ENCODE measurements around the gene ROR2.

Gene ROR2

DNA sequence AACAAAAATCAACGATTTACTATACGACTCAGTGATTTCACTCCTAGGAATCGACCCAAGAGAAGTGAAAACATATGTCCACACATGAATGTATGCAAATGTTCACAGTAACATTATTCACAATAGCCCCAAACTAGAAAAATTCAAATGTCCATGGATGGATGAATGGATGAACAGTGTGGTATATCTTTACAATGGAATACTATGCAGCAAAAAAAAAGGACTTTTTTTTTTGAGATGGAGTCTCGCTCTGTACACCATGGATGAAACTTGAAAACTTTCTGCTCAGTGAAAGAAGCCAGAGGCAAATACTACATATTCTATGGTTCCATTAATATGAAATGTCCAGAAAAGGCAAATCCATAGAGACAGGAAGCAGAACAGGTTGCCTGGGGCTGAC lies 233.8 kb downstream of the ROR2 start:
- Histone ChIP-seq H3K27me3 (ENCODE audit: insufficient read depth, low read length, poor library complexity, severe bottlenecking) (no peaks in the 10 kb centered on the region), H3K79me2 (ENCODE audit: insufficient read depth, low read length) (no peaks in the 10 kb centered on the region), H2AFZ (ENCODE audit: low read length) (no peak overlapping the region), H3K36me3 (ENCODE audit: insufficient read depth, low read length) (no peaks in the 10 kb centered on the region), H3K4me2 (ENCODE audit: low read depth, low read length, poor library complexity, severe bottlenecking) (no peak overlapping the region), H3K9ac (ENCODE audit: low read depth, low read length, poor library complexity, severe bottlenecking) (no peak overlapping the region), H3K9me3 (ENCODE audit: insufficient read depth, low read depth, low read length) (no peaks in the 10 kb centered on the region), H3K4me3 (ENCODE audit: low read length, poor library complexity, severe bottlenecking) (no peak overlapping the region), H3K4me1 (ENCODE audit: insufficient read depth, low read length, poor library complexity, severe bottlenecking) (peaks cover 4% of the 10 kb centered on the region), H4K20me1 (ENCODE audit: insufficient read depth, low read length, poor library complexity, severe bottlenecking) (no peaks in the 10 kb centered on the region), H3K9me2 (replicated peaks; ENCODE audit: low read depth, low read length) (no peaks in the 10 kb centered on the region), H3F3A (ENCODE audit: low read depth) (no peaks in the 10 kb centered on the region)
- no peak for TF ChIP-seq EZH2phosphoT487 (IDR thresholded peaks at IDR 0.05; ENCODE audit: borderline replicate concordance)

DNA sequence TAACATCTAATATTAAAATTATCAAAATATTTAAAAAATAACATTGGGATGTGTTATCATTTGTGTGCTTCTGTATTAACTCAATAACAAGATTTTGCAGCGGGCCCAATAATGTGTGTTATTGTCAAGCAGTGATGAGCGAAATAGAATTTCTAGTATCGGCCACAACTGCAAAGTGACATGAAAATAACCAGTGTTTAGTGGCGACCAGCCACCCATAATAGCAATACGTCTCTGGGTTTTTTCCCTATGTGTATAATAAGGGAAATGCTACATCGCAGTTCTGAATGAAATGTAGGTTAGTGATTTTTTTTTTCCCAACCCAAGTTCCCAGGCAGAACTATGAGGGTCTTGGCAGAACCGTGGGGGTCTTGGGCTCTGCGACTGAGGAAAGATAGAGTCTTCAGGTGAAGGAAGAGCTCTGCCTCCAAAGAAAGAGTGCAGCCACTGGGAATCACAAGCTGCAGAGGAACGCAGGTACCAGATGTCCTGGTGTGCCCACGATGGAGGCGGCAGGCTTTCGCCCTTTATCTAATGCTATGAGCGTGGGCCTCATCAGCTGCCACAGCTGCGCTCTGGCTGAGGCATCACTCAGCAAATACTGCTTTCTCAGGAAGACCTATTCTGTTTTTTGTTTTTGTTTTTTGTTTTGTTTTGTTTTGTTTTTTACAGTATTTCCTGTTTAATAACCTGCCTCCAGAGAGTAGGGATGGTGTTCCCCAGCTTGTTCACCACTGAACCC lies 235.0 kb downstream of the ROR2 start:
- H3K4me2 ChIP-seq (ENCODE audit: low read depth, low read length, poor library complexity, severe bottlenecking) = no peak overlapping the region
- H2AFZ ChIP-seq (ENCODE audit: low read length) = no peak overlapping the region
- peaks cover 7% of the 10 kb centered on the region for H3K4me1 ChIP-seq (ENCODE audit: insufficient read depth, low read length, poor library complexity, severe bottlenecking)
- no peaks in the 10 kb centered on the region for H3K27me3 ChIP-seq (ENCODE audit: insufficient read depth, low read length, poor library complexity, severe bottlenecking)
- H3K9ac ChIP-seq (ENCODE audit: low read depth, low read length, poor library complexity, severe bottlenecking) = no peak overlapping the region
- no peak for TF ChIP-seq EZH2phosphoT487 (IDR thresholded peaks at IDR 0.05; ENCODE audit: borderline replicate concordance)
- TF ChIP-seq, protein P1, sequence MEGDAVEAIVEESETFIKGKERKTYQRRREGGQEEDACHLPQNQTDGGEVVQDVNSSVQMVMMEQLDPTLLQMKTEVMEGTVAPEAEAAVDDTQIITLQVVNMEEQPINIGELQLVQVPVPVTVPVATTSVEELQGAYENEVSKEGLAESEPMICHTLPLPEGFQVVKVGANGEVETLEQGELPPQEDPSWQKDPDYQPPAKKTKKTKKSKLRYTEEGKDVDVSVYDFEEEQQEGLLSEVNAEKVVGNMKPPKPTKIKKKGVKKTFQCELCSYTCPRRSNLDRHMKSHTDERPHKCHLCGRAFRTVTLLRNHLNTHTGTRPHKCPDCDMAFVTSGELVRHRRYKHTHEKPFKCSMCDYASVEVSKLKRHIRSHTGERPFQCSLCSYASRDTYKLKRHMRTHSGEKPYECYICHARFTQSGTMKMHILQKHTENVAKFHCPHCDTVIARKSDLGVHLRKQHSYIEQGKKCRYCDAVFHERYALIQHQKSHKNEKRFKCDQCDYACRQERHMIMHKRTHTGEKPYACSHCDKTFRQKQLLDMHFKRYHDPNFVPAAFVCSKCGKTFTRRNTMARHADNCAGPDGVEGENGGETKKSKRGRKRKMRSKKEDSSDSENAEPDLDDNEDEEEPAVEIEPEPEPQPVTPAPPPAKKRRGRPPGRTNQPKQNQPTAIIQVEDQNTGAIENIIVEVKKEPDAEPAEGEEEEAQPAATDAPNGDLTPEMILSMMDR (conservative IDR thresholded peaks at IDR 0.05; ENCODE audit: low read length) = no peak
- no peaks in the 10 kb centered on the region for H3F3A ChIP-seq (ENCODE audit: low read depth)
- no peaks in the 10 kb centered on the region for H3K9me3 ChIP-seq (ENCODE audit: insufficient read depth, low read depth, low read length)
- H3K36me3 ChIP-seq (ENCODE audit: insufficient read depth, low read length) = no peaks in the 10 kb centered on the region
- no peaks in the 10 kb centered on the region for H3K9me2 ChIP-seq (replicated peaks; ENCODE audit: low read depth, low read length)
- H4K20me1 ChIP-seq (ENCODE audit: insufficient read depth, low read length, poor library complexity, severe bottlenecking) = no peaks in the 10 kb centered on the region
- no peak overlapping the region for H3K4me3 ChIP-seq (ENCODE audit: low read length, poor library complexity, severe bottlenecking)
- H3K79me2 ChIP-seq (ENCODE audit: insufficient read depth, low read length) = no peaks in the 10 kb centered on the region

DNA sequence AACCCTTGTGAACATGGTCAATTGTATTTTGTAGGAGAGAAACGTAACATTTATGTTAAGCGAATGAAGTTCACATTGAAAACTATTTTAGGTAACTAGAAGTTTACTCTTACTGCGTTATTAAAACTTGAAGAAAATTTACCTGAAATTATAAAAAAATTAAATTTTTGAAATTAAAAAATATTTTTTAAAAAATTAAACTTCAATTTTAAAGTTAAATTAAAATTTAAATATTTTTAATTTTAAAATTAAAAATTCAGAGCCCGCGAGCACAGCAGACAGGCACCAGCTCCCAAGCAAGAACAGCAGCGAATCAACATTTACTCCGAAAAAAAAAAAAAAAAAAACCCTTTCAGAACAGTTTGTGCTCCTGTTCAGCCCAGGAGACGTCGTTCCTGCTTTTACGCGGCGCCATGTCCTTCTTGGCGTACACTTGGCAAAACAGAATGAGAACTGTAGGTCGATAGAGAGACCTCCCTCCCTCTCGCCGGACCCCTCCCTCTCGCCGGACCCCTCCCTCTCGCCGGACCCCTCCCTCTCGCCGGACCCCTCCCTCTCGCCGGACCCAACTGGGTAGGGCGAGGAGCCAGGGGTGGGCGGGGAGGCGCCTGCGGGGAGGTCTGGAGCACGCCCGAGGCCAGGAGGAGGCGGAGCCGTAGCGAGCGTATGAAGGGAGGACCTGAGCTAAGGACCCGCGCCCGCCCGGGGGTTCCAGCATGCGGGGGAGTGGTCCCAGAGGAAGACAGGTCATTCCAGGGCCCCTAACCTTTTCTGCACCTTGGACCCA lies 235.8 kb downstream of the ROR2 start:
- no peaks in the 10 kb centered on the region for H3K27me3 ChIP-seq (ENCODE audit: insufficient read depth, low read length, poor library complexity, severe bottlenecking)
- no peak overlapping the region for H3K4me2 ChIP-seq (ENCODE audit: low read depth, low read length, poor library complexity, severe bottlenecking)
- no peaks in the 10 kb centered on the region for H3K9me3 ChIP-seq (ENCODE audit: insufficient read depth, low read depth, low read length)
- H3K9me2 ChIP-seq (replicated peaks; ENCODE audit: low read depth, low read length) = no peaks in the 10 kb centered on the region
- no peak overlapping the region for H3K9ac ChIP-seq (ENCODE audit: low read depth, low read length, poor library complexity, severe bottlenecking)
- TF ChIP-seq EZH2phosphoT487 (IDR thresholded peaks at IDR 0.05; ENCODE audit: borderline replicate concordance) = no peak
- TF ChIP-seq, protein P1 (conservative IDR thresholded peaks at IDR 0.05; ENCODE audit: low read length) = no peak
- H3K4me1 ChIP-seq (ENCODE audit: insufficient read depth, low read length, poor library complexity, severe bottlenecking) = peaks cover 11% of the 10 kb centered on the region
- no peak overlapping the region for H2AFZ ChIP-seq (ENCODE audit: low read length)
- H3F3A ChIP-seq (ENCODE audit: low read depth) = no peaks in the 10 kb centered on the region
- H4K20me1 ChIP-seq (ENCODE audit: insufficient read depth, low read length, poor library complexity, severe bottlenecking) = no peaks in the 10 kb centered on the region
- no peak overlapping the region for H3K4me3 ChIP-seq (ENCODE audit: low read length, poor library complexity, severe bottlenecking)
- H3K79me2 ChIP-seq (ENCODE audit: insufficient read depth, low read length) = no peaks in the 10 kb centered on the region
- H3K36me3 ChIP-seq (ENCODE audit: insufficient read depth, low read length) = no peaks in the 10 kb centered on the region
